ENCODE results near the gene KCNIP1.

Gene KCNIP1

DNA sequence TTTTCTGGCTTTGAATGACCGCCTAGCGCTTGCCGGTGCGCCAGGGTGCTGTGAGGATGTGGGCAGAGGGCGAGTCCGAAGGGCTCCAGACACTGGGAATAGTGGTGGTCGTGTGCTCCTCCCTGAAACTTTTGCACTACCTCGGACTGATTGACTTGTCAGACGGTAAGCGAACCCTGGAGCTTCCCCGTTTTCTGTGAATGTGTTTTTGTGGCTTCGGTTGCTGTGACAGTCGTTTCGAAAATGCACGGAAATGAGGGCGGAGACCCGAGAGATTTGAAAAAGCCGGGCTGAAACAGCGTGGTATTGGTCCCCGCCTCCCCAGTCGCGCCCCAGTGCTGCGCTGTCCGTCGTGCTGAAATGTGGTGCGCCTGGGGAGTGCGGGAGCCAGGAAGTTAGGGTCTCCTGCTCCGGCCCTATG, 177.2 kb downstream of the KCNIP1 start:
- FAIRE-seq (no peak), DNase-seq (ENCODE audit: insufficient read length, low spot score) (peak; percentile 43)

DNA sequence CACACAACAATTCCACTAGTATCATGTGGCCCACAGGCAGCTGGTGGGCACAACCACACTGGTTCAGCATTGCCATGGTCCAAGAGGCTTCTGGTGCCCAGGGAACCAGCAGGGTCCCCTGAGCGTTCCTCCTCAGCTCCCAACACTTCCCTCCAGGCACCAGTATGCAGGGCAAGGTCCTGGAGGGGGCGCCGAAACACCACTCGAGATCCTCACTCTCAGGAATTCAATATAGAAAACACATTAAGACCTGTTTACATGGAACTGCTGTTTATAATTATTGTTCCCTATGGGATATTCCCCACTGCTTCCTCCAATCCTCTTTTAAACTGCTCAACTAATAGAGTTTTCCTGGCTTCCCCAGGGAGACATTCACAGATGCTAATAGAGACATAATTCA, 187.8 kb downstream of the KCNIP1 start:
- FAIRE-seq, result no peak
- DNase-seq (ENCODE audit: insufficient read length, low spot score), result no peak

GRCh38 chr5:170693701-170694100, 189.9 kb downstream of the KCNIP1 start:
- DNase-seq (ENCODE audit: insufficient read length, low spot score) (no peak), FAIRE-seq (no peak)

- FAIRE-seq (no peak), DNase-seq (ENCODE audit: insufficient read length, low spot score) (no peak)
Measured at GRCh38 chr5:170694911-170695310, 191.1 kb downstream of the KCNIP1 start.

DNA sequence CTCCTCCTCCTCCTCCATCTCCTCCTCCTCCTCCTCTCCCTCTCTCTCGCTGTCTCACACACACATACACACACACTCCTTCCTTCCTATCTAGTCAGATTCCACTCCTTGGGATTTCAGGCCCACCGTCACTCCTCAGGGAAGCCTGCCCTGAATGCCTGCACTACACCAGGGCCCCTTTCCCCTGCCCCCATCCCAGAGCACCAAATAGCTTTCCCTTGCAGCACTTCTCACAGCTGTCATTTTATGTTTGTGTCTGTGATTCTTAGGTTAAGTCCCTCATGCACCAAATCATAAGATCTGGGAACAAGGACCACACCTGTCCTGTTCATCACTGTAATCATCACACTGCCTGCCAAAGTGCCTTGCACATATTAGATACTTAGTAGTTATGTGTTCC, 193.2 kb downstream of the KCNIP1 start:
- FAIRE-seq (no peak), DNase-seq (ENCODE audit: insufficient read length, low spot score) (no peak)

DNA sequence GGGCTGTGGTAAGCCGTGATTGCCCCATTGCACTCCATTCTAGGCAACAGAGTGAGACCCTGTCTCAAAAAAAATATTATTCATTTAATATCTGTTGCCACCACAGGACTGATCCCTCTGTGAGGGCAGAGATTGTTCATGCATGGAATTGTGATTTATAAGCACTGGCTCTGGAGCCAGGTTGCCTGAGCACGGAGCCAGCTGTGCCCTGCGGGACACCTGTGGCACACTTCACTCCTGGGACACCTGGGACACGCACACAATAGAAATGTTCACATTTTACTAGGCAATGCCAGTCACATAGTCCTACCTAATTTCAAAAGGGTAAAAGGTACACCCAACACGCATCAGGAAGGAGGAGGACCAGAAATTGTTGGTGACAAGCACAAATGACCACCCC, 196.7 kb downstream of the KCNIP1 start:
- FAIRE-seq (no peak), DNase-seq (ENCODE audit: insufficient read length, low spot score) (no peak)

DNA sequence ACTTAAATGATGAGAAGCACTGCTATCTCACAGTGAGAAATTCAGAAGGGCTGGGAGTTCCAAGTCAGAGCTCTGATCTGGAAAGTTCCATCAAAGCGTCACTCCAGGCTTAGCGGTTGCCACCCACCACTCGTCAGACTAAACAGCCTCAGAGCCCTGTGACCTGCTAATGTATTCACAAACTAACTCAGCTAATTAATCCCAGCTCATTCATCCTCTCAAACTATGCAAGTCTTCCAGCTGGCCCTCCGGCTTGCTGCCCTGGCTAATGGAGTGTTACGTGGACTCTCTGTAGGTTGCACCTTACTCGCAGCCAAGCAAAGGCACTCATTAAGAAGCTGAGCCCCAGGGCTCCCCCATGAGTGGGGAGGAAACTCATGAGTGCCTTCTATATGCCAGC, 197.5 kb downstream of the KCNIP1 start:
- no peak for DNase-seq (ENCODE audit: insufficient read length, low spot score)

GRCh38 chr5:170704417-170705192, 200.8 kb downstream of the KCNIP1 start:
- no peak for DNase-seq (ENCODE audit: insufficient read length, low spot score)
- FAIRE-seq, result no peak

More for the DNA sequence above, 197.5 kb downstream of the KCNIP1 start:
- no peak for FAIRE-seq

- FAIRE-seq, result no peak
- DNase-seq (ENCODE audit: insufficient read length, low spot score), result no peak
Measured at GRCh38 chr5:170709640-170710039, 205.8 kb downstream of the KCNIP1 start.

DNA sequence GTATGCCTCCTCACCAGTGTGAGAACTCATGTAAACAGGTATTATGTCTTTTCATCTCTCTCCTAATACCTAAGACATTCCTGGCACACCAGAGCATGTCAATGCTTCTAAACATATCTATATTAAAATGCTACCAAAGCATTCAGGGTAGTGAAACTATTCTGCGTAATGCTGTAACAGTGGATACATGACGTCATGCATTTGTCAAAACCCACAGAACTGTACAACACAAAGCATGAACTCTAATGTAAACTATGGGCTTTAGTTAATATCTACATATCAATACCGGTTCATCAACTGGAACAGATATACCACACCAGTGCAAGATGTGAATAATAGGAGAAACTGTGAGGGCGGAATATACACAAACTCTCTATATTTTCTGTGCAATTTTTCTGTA, 207.5 kb downstream of the KCNIP1 start:
- FAIRE-seq, result no peak
- no peak for DNase-seq (ENCODE audit: insufficient read length, low spot score)

DNA sequence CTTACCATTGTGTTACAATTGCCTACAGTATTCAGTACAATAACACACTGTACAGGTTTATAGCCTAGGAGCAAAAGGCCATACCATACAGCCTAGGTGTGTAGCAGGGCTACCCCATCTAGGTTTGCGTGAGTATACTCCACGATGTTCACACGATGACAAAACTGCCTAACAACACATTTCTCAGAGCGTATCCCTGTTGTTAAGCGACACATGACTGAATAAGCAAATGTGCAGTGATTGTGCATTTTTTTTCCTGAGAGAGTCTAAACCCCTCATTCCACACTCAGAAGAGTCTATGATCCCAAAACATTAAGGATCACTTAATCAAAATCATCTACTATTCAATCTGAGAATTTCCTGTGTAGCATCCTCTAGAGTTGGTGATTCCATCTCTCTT, 211.3 kb downstream of the KCNIP1 start:
- FAIRE-seq (no peak), DNase-seq (ENCODE audit: insufficient read length, low spot score) (no peak)

DNA sequence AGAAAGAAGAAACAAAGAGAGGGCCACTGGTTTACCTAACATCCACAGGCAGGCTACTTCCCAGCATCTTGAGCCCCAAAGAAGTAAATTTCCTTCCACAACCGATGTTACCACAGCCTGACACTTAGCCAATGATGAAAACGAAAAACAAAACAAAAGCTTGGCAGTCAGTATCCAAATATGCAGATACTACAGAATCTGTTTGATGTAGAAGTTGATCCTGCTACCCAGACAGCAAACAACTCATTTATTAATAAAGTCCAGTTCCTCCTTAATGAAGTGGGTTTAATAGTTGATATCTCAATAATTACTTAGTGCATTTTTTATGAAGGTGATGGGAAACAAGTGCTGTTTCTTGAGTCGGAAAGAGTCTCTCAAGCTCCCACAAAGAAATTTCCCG, 212.6 kb downstream of the KCNIP1 start:
- FAIRE-seq, result no peak
- DNase-seq (ENCODE audit: insufficient read length, low spot score), result no peak

DNA sequence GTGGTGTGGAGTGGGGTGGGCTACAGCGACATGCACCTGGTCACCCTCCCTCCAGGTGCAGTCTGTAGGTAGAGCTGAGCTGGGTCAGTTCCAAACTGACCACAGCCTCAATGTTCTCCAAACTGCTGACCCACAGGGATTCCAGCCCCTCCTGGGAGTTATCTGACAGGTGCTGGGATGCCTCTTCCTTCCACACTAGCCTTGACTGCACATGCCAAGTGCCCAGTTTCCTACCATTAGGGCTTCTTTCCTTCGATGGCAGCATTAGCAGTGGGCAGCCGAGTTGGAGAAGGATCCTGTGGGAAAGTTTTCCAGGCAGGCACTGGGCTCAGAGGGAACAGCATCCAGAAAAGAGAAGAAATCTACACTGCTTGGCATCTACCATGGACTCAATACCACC, 215.7 kb downstream of the KCNIP1 start:
- FAIRE-seq (no peak), DNase-seq (ENCODE audit: insufficient read length, low spot score) (no peak)

GRCh38 chr5:170720179-170720578, 216.4 kb downstream of the KCNIP1 start:
- FAIRE-seq (no peak), DNase-seq (ENCODE audit: insufficient read length, low spot score) (no peak)

GRCh38 chr5:170720984-170721383, 217.2 kb downstream of the KCNIP1 start:
- DNase-seq (ENCODE audit: insufficient read length, low spot score), result no peak
- no peak for FAIRE-seq

DNA sequence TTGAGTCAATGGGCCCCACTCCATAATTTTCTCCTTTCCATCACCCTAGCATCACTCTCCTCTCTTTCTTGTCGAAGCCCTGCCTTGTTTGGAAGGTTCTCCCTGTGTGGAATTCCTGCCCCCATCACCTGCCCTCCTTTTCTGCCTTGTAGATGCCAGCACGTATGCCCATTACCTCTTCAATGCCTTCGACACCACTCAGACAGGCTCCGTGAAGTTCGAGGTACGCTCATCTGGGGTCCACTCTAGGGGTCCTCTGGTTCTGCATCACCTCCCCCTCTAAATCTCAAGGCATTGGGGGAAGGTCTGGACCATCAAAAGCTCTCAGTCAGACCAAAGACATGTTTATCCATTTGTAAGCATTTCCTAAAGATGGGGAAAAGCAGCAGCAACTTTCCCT, 217.9 kb downstream of the KCNIP1 start:
- FAIRE-seq, result no peak

GRCh38 chr5:170722316-170722715, 218.5 kb downstream of the KCNIP1 start:
- FAIRE-seq, result no peak
- DNase-seq (ENCODE audit: insufficient read length, low spot score), result no peak

More for the DNA sequence above, 217.9 kb downstream of the KCNIP1 start:
- DNase-seq (ENCODE audit: insufficient read length, low spot score), result no peak

DNA sequence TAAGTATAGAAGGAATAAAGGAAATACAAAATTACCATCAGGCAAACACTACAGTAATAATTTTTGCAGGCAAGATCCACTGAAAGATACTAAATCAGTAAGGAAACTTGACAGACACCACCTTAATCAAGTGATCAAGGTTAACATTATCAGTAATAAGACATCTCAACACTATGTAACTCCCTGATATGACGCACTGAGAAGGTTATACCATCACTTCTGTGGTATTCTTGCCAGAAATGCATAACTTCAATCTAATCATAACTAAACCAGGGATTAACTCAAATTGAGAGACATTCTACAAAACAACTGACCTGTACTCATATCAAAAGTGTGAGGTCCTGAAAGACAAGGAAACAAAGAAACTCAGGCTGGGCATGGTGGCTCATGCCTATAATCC, 227.2 kb downstream of the KCNIP1 start:
- DNase-seq (ENCODE audit: insufficient read length, low spot score) (no peak), FAIRE-seq (no peak)

DNA sequence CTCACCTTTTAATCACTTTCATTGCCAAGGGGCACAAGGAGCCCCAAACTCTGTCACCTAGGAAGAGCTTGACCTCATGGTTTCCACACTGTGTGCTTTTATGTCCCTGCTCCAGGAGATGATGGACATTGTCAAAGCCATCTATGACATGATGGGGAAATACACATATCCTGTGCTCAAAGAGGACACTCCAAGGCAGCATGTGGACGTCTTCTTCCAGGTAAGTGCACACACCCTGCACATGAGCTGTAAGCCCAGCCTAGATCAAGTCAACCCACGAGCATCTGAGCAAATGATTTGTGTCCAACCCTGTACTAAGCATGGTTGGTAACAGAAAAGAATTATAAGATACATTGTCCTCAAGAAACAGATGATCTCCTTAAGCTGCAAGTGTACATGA, 228.9 kb downstream of the KCNIP1 start:
- FAIRE-seq, result no peak

GRCh38 chr5:170736966-170737365, 233.1 kb downstream of the KCNIP1 start:
- FAIRE-seq, result no peak
- no peak for DNase-seq (ENCODE audit: insufficient read length, low spot score)

More for the DNA sequence above, 228.9 kb downstream of the KCNIP1 start:
- no peak for DNase-seq (ENCODE audit: insufficient read length, low spot score)

- FAIRE-seq (no peak), DNase-seq (ENCODE audit: insufficient read length, low spot score) (no peak)
Measured at GRCh38 chr5:170737591-170737990, 233.8 kb downstream of the KCNIP1 start.

DNA sequence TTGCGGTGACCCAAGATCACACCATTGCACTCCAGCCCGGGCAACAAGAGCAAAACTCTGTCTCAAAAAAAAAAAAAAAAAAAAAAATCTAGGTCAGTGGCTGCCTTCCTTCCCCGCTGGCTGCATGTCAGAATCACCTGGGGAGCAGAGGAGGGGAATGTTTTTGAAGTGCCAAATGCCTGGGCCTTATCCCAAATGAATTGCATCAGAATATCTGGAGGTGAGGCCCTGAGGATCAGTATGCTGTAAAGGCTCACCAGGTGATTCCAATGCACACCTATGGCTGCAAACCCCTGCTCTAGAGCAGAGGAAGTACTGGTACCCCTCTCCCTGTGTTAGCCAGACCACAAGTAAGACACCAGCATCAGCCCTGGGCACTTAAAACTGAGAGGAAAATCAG, 235.0 kb downstream of the KCNIP1 start:
- FAIRE-seq, result no peak
- DNase-seq (ENCODE audit: insufficient read length, low spot score), result no peak

DNA sequence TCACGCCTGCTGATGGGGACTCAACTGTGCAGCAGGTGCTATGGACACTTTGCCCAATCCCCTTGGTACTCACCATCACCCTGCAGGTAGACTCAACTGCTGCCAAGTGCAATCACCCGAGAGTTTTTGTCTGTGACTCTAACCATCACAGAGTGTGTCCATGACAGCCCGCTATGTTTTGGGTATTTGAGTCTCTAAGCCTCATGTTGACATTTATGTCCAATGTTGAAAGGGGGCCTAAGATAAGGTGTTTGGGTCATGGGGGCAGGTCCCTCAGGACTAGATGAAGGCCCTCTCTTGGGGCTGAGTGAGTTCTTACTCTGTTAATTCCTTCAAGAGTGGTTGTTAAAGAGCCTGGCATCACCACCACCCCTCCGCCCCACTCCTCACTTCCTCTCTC, 235.6 kb downstream of the KCNIP1 start:
- FAIRE-seq (no peak), DNase-seq (ENCODE audit: insufficient read length, low spot score) (no peak)
